Neural crest cell (in vitro differentiated cells): Measurements from ENCODE around the gene PDLIM4. TPM values are rescaled to one million over a fixed set of nuclear protein-coding genes. Genes with fewer than 3 reads are reported as not detected.

Experiments
- DNase-seq: peaks from one replicate; pipeline ENCODE4 v3.0.0; 2021; ENCODE audit warnings: low read depth, mixed read lengths, low spot score
- H3K27ac Mint-ChIP-seq: one replicate; pipeline ENCODE4 v1.8.0; 2021; ENCODE audit warnings: mild to moderate bottlenecking, mixed read lengths; ENCODE audit not compliant: unreplicated experiment
- H3K27me3 Mint-ChIP-seq: 2 replicates; pipeline ENCODE4 v1.8.0; 2021; ENCODE audit warnings: low read depth, mild to moderate bottlenecking, mixed read lengths
- H3K36me3 Mint-ChIP-seq: 2 replicates; pipeline ENCODE4 v1.8.0; 2021; ENCODE audit warnings: low read depth, mild to moderate bottlenecking, mixed read lengths
- H3K4me1 Mint-ChIP-seq: 2 replicates; pipeline ENCODE4 v1.8.0; 2021; ENCODE audit warnings: mixed read lengths
- H3K4me3 Mint-ChIP-seq: one replicate; pipeline ENCODE4 v1.8.0; 2021; ENCODE audit warnings: mild to moderate bottlenecking, mixed read lengths
- H3K9me3 Mint-ChIP-seq: 2 replicates; pipeline ENCODE4 v1.8.0; 2021; ENCODE audit warnings: mixed read lengths
- CTCF ChIP-seq: fragments of 200-600 bp; sonication (generic); conservative IDR thresholded peaks from 2 replicates; pipeline ENCODE4 v1.5.0; 2021; ENCODE audit warnings: antibody characterized with exemption, mild to moderate bottlenecking
- total RNA-seq: library from RNA; stranded (reverse); gene quantifications from 2 replicates; pipeline ENCODE4 v1.2.1, GENCODE V29; 2021

Gene PDLIM4
- total RNA-seq, 1 donor from 2014 or later = 38.0 TPM

GRCh38 chr5:132245593-132245992 is 11.9 kb upstream of the PDLIM4 start:
- no peak overlapping the region for H3K27ac Mint-ChIP-seq

GRCh38 chr5:132246806-132247205 is 10.7 kb upstream of the PDLIM4 start:
- TF ChIP-seq CTCF = no peak
- no peak overlapping the region for H3K4me3 Mint-ChIP-seq
- no peaks in the 10 kb centered on the region for H3K4me1 Mint-ChIP-seq
- no peaks in the 10 kb centered on the region for H3K27me3 Mint-ChIP-seq
- no peak for DNase-seq
- H3K9me3 Mint-ChIP-seq = peaks cover 12% of the 10 kb centered on the region
- H3K36me3 Mint-ChIP-seq = peaks cover 9% of the 10 kb centered on the region
- H3K27ac Mint-ChIP-seq = no peak overlapping the region

More at GRCh38 chr5:132245593-132245992, 11.9 kb upstream of the PDLIM4 start:
- peaks cover 19% of the 10 kb centered on the region for H3K9me3 Mint-ChIP-seq
- H3K4me1 Mint-ChIP-seq = no peaks in the 10 kb centered on the region
- H3K4me3 Mint-ChIP-seq = no peak overlapping the region
- no peak for TF ChIP-seq CTCF
- H3K27me3 Mint-ChIP-seq = no peaks in the 10 kb centered on the region
- H3K36me3 Mint-ChIP-seq = peaks cover 9% of the 10 kb centered on the region
- DNase-seq = no peak

GRCh38 chr5:132250547-132250946 is 6.9 kb upstream of the PDLIM4 start:
- H3K4me3 Mint-ChIP-seq = no peak overlapping the region
- no peaks in the 10 kb centered on the region for H3K9me3 Mint-ChIP-seq
- TF ChIP-seq CTCF = no peak
- no peak overlapping the region for H3K27ac Mint-ChIP-seq
- H3K27me3 Mint-ChIP-seq = no peaks in the 10 kb centered on the region
- H3K36me3 Mint-ChIP-seq = no peaks in the 10 kb centered on the region
- no peak for DNase-seq
- H3K4me1 Mint-ChIP-seq = no peaks in the 10 kb centered on the region

- no peak overlapping the region for H3K27ac Mint-ChIP-seq
Measured at GRCh38 chr5:132251220-132251725, 6.2 kb upstream of the PDLIM4 start.

GRCh38 chr5:132253008-132253441 is 4.5 kb upstream of the PDLIM4 start:
- TF ChIP-seq CTCF = no peak
- Mint-ChIP-seq H3K9me3 (no peaks in the 10 kb centered on the region), H3K27me3 (no peaks in the 10 kb centered on the region), H3K4me3 (no peak overlapping the region), H3K36me3 (no peaks in the 10 kb centered on the region), H3K27ac (no peak overlapping the region), H3K4me1 (no peaks in the 10 kb centered on the region)
- no peak for DNase-seq

More at GRCh38 chr5:132251220-132251725, 6.2 kb upstream of the PDLIM4 start:
- no peaks in the 10 kb centered on the region for H3K9me3 Mint-ChIP-seq
- H3K4me1 Mint-ChIP-seq = no peaks in the 10 kb centered on the region
- H3K27me3 Mint-ChIP-seq = no peaks in the 10 kb centered on the region
- no peak overlapping the region for H3K4me3 Mint-ChIP-seq
- H3K36me3 Mint-ChIP-seq = no peaks in the 10 kb centered on the region
- no peak for TF ChIP-seq CTCF
- DNase-seq = no peak
